Neural cell (in vitro differentiated cells): ENCODE measurements around the gene OBSCN. TPM values are rescaled to one million over a fixed set of nuclear protein-coding genes. Genes with fewer than 3 reads are reported as not detected.

Source experiments
- H2AFZ ChIP-seq: fragments of 200-600, 300-800 bp; sonication (generic), shearing (Covaris generic); 2 replicates; pipeline ENCODE4 v1.6.0; 2014; ENCODE audit warnings: low read depth, mild to moderate bottlenecking, antibody characterized with exemption, low read length, moderate library complexity
- H3F3A ChIP-seq: fragments of 200-600 bp; shearing (Covaris generic); 2 replicates; pipeline ENCODE4 v1.6.1; 2016; ENCODE audit warnings: mild to moderate bottlenecking, moderate library complexity, mixed read lengths, antibody characterized with exemption, low read length; ENCODE audit not compliant: insufficient read depth, poor library complexity, severe bottlenecking
- H3K27ac ChIP-seq: fragments of 200-600, 300-800 bp; sonication (generic), shearing (Covaris generic); 2 replicates; pipeline ENCODE4 v1.5.1; 2014; ENCODE audit warnings: mild to moderate bottlenecking, low read length, moderate library complexity
- H3K27me3 ChIP-seq: fragments of 300-800, 200-600 bp; sonication (generic), shearing (Covaris generic); 2 replicates; pipeline ENCODE4 v1.6.0; 2014; ENCODE audit warnings: mild to moderate bottlenecking, low read depth, low read length, moderate library complexity; ENCODE audit not compliant: insufficient read depth
- H3K36me3 ChIP-seq: fragments of 300-800, 200-600 bp; sonication (generic), shearing (Covaris generic); 2 replicates; pipeline ENCODE4 v1.5.1; 2014; ENCODE audit warnings: mild to moderate bottlenecking, antibody characterized with exemption, low read length, moderate library complexity; ENCODE audit not compliant: insufficient read depth
- H3K4me2 ChIP-seq: fragments of 300-800, 200-600 bp; sonication (generic), shearing (Covaris generic); 2 replicates; pipeline ENCODE4 v1.6.0; 2014; ENCODE audit warnings: mild to moderate bottlenecking, low read length
- H3K4me3 ChIP-seq: fragments of 300-800, 200-600 bp; sonication (generic), shearing (Covaris generic); 2 replicates; pipeline ENCODE4 v1.5.1; 2014; ENCODE audit warnings: mild to moderate bottlenecking, low read length, moderate library complexity
- H3K79me2 ChIP-seq: fragments of 200-600 bp; shearing (Covaris generic); replicated peaks from 2 replicates; pipeline ENCODE4 v1.6.0; 2014; ENCODE audit warnings: mild to moderate bottlenecking, low read length, moderate library complexity; ENCODE audit not compliant: insufficient read depth
- H3K9ac ChIP-seq: fragments of 300-800, 200-600 bp; sonication (generic), shearing (Covaris generic); 2 replicates; pipeline ENCODE4 v1.6.1; 2016; ENCODE audit warnings: mild to moderate bottlenecking, low read length, mixed read lengths
- H3K9me2 ChIP-seq: fragments of 200-600 bp; shearing (Covaris generic); 2 replicates; pipeline ENCODE4 v1.6.1; 2016; ENCODE audit warnings: mild to moderate bottlenecking, low read length, mixed read lengths; ENCODE audit not compliant: insufficient read depth
- H3K9me3 ChIP-seq: fragments of 200-600, 300-800 bp; sonication (generic), shearing (Covaris generic); 2 replicates; pipeline ENCODE4 v1.6.1; 2016; ENCODE audit warnings: mild to moderate bottlenecking, mixed run types, low read length, moderate library complexity, mixed read lengths
- H4K20me1 ChIP-seq: fragments of 200-600 bp; shearing (Covaris generic); 2 replicates; pipeline ENCODE4 v1.6.1; 2016; ENCODE audit warnings: mild to moderate bottlenecking, mixed run types; ENCODE audit not compliant: insufficient read depth
- EP300 ChIP-seq: fragments of 450-650 bp; conservative IDR thresholded peaks from 2 replicates; pipeline ENCODE4 v1.6.1; 2014; ENCODE audit warnings: antibody characterized with exemption, mild to moderate bottlenecking, moderate library complexity; ENCODE audit not compliant: poor library complexity, severe bottlenecking
- EZH2 ChIP-seq: fragments of 200-600, 300-800 bp; shearing (Covaris generic), sonication (generic); IDR thresholded peaks from 2 replicates; pipeline ENCODE4 v1.6.1; 2014; ENCODE audit warnings: antibody characterized with exemption, low read length, borderline replicate concordance, mild to moderate bottlenecking; ENCODE audit not compliant: insufficient read depth, poor library complexity, severe bottlenecking
- MXI1 ChIP-seq: fragments of 450-650 bp; conservative IDR thresholded peaks from 2 replicates; pipeline ENCODE4 v1.6.1; 2014; ENCODE audit warnings: antibody characterized with exemption, mild to moderate bottlenecking; ENCODE audit not compliant: poor library complexity, severe bottlenecking
- POLR2AphosphoS5 ChIP-seq: IDR thresholded peaks from 2 replicates; pipeline ENCODE4 v1.6.1; 2012
- RAD21 ChIP-seq: fragments of 450-650 bp; conservative IDR thresholded peaks from 2 replicates; pipeline ENCODE4 v1.6.1; 2014; ENCODE audit warnings: antibody characterized with exemption, mild to moderate bottlenecking, moderate library complexity
- SMC3 ChIP-seq: fragments of 450-650 bp; conservative IDR thresholded peaks from 2 replicates; pipeline ENCODE4 v1.6.1; 2014; ENCODE audit warnings: antibody characterized with exemption, mild to moderate bottlenecking, moderate library complexity; ENCODE audit not compliant: poor library complexity
- TAF1 ChIP-seq: IDR thresholded peaks from 2 replicates; pipeline ENCODE4 v1.6.1; 2012; ENCODE audit warnings: low read depth
- polyA plus RNA-seq: library from polyadenylated mRNA; depleted of rRNA; stranded (reverse); fragments of >200 nt; gene quantifications from 2 replicates; pipeline ENCODE4 v1.2.3, GENCODE V29; 2014
- TF ChIP-seq, protein P1 (sequence below): fragments of 450-650 bp; IDR thresholded peaks from 2 replicates; pipeline ENCODE4 v1.5.1; 2014; ENCODE audit warnings: antibody characterized with exemption, mild to moderate bottlenecking, moderate library complexity; ENCODE audit not compliant: poor library complexity, severe bottlenecking
- TF ChIP-seq, protein P2 (sequence below): IDR thresholded peaks from 2 replicates; pipeline ENCODE4 v1.6.1; 2012; ENCODE audit warnings: borderline replicate concordance

The OBSCN gene
- polyA plus RNA-seq, 1 donor from 2014 or later: 7.2 TPM

DNA sequence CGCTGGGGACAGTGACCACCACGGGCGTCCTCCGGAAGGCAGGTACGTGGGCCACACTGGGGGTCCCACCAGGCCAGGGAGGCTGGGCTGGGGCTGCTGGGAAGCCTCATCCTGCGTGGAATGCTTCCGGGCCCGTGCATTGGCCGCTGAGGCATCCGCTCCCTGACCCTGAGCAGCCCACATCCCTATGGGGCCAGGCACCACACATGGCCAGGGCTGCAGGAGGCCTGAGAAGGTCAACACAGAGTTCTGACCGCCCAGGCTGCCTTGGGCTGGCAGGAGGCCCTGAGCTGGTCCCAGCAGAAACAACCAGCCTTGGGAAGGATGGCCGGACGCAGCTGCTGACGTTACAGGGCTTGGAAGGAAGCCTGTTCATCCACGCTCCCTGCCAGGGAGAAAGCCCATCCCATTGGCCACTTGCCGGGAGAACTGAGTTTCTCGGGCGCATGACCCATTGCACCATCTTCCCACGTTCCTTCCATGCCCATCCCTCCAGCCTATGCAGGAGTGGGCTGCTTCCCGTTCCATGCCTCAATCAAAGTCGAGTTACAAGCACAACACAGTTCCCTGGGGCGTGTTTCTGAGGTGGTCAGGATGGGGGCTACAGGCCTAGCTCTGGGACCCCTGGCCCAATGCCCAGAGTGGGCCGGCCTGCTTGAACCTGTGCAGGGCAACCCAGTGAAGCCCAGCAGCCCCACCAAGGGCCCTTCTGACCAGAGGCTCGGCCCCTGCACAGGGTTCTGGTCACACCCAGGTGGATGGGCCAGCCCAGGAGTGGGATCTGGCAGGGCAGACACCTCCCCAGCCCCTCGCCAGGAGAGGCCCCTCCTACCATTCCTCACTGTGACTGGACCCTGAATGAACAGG lies 167.1 kb downstream of the OBSCN start:
- no peak overlapping the region for H3K9ac ChIP-seq
- H4K20me1 ChIP-seq: no peaks in the 10 kb centered on the region
- no peaks in the 10 kb centered on the region for H3F3A ChIP-seq
- H2AFZ ChIP-seq: no peak overlapping the region
- H3K36me3 ChIP-seq: no peaks in the 10 kb centered on the region
- no peaks in the 10 kb centered on the region for H3K9me2 ChIP-seq
- no peak overlapping the region for H3K27ac ChIP-seq
- no peaks in the 10 kb centered on the region for H3K9me3 ChIP-seq
- TF ChIP-seq, protein P1, sequence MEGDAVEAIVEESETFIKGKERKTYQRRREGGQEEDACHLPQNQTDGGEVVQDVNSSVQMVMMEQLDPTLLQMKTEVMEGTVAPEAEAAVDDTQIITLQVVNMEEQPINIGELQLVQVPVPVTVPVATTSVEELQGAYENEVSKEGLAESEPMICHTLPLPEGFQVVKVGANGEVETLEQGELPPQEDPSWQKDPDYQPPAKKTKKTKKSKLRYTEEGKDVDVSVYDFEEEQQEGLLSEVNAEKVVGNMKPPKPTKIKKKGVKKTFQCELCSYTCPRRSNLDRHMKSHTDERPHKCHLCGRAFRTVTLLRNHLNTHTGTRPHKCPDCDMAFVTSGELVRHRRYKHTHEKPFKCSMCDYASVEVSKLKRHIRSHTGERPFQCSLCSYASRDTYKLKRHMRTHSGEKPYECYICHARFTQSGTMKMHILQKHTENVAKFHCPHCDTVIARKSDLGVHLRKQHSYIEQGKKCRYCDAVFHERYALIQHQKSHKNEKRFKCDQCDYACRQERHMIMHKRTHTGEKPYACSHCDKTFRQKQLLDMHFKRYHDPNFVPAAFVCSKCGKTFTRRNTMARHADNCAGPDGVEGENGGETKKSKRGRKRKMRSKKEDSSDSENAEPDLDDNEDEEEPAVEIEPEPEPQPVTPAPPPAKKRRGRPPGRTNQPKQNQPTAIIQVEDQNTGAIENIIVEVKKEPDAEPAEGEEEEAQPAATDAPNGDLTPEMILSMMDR: no peak
- TF ChIP-seq RAD21: no peak
- TF ChIP-seq SMC3: no peak
- no peak for TF ChIP-seq MXI1
- no peak for TF ChIP-seq EZH2
- TF ChIP-seq, protein P2, sequence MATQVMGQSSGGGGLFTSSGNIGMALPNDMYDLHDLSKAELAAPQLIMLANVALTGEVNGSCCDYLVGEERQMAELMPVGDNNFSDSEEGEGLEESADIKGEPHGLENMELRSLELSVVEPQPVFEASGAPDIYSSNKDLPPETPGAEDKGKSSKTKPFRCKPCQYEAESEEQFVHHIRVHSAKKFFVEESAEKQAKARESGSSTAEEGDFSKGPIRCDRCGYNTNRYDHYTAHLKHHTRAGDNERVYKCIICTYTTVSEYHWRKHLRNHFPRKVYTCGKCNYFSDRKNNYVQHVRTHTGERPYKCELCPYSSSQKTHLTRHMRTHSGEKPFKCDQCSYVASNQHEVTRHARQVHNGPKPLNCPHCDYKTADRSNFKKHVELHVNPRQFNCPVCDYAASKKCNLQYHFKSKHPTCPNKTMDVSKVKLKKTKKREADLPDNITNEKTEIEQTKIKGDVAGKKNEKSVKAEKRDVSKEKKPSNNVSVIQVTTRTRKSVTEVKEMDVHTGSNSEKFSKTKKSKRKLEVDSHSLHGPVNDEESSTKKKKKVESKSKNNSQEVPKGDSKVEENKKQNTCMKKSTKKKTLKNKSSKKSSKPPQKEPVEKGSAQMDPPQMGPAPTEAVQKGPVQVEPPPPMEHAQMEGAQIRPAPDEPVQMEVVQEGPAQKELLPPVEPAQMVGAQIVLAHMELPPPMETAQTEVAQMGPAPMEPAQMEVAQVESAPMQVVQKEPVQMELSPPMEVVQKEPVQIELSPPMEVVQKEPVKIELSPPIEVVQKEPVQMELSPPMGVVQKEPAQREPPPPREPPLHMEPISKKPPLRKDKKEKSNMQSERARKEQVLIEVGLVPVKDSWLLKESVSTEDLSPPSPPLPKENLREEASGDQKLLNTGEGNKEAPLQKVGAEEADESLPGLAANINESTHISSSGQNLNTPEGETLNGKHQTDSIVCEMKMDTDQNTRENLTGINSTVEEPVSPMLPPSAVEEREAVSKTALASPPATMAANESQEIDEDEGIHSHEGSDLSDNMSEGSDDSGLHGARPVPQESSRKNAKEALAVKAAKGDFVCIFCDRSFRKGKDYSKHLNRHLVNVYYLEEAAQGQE: no peak
- no peak for TF ChIP-seq EP300
- no peak for TF ChIP-seq POLR2AphosphoS5
- TF ChIP-seq TAF1: no peak
- H3K79me2 ChIP-seq: no peaks in the 10 kb centered on the region
- H3K27me3 ChIP-seq: peaks cover 14% of the 10 kb centered on the region
- no peak overlapping the region for H3K4me2 ChIP-seq
- no peak overlapping the region for H3K4me3 ChIP-seq

DNA sequence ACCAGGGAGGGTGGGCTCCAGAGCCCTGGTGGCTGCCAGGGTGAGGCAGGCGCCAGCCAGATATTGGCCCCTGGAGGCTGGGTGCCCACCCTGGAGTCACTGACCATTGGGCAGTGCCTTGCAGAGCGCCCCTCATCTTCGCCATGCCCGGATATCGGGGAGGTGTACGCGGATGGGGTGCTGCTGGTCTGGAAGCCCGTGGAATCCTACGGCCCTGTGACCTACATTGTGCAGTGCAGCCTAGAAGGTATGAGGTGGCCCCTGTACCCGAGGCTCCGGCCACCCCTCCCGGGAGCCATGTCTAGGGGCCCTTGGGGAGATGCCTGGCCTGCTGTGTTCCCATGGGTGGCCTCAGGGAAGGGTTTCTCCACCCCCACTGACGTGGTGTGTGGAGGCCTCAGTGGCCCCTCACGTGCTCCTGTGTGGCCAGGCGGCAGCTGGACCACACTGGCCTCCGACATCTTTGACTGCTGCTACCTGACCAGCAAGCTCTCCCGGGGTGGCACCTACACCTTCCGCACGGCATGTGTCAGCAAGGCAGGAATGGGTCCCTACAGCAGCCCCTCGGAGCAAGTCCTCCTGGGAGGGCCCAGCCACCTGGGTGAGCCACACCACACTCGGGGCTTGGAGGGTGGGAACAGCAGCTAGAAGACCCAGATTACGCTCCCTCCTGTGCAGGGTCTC lies 167.9 kb downstream of the OBSCN start:
- Histone ChIP-seq H3K9ac (no peak overlapping the region), H3K79me2 (no peaks in the 10 kb centered on the region), H3K9me2 (no peaks in the 10 kb centered on the region), H3K4me2 (no peak overlapping the region), H3K4me3 (no peak overlapping the region), H3F3A (no peaks in the 10 kb centered on the region), H2AFZ (no peak overlapping the region), H3K27me3 (peaks cover 17% of the 10 kb centered on the region), H3K9me3 (no peaks in the 10 kb centered on the region), H3K36me3 (no peaks in the 10 kb centered on the region), H3K27ac (no peak overlapping the region), H4K20me1 (no peaks in the 10 kb centered on the region)
- TF ChIP-seq POLR2AphosphoS5 (no peak), RAD21 (no peak), EZH2 (no peak)
- TF ChIP-seq, protein P2: no peak
